ENCODE measurements around the gene LRCOL1.

LRCOL1 gene

DNA sequence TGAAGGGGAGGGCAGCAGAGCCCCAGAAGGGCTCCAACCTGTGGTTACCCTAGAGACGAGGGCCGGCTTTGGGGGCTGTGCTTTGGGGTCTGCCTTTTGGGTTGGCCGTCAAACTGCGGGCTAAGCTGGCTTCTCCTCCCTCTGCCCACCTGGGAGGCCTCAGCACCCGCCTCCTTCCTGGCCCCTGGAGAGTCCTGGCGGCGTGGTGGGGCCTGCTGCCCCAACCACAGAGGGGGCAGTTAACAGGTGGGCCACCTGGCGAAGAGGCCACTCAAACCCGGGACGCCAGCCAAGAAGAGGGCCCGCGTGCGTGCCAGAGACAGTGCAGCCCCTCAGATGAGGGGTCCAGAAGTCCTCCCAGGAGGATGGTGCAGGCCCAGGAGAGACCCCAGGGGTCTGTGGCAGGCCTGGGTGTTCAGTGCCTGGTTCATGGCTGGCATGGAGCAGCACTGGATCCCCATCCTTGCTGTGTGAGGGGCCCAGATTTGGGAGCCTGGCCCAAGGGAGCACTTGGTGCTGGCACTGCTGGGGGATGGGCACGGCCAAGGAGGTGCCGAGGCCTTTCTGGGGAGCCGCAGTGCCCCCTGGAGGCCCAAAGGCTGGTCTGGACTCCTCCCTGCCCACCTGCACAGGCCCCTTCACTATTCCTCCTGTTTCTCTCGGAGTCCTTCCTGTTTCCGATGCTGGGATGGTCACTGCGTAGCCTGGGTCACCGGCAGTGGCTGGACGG lies 48.8 kb downstream of the LRCOL1 start:
- no peak for DNase-seq

DNA sequence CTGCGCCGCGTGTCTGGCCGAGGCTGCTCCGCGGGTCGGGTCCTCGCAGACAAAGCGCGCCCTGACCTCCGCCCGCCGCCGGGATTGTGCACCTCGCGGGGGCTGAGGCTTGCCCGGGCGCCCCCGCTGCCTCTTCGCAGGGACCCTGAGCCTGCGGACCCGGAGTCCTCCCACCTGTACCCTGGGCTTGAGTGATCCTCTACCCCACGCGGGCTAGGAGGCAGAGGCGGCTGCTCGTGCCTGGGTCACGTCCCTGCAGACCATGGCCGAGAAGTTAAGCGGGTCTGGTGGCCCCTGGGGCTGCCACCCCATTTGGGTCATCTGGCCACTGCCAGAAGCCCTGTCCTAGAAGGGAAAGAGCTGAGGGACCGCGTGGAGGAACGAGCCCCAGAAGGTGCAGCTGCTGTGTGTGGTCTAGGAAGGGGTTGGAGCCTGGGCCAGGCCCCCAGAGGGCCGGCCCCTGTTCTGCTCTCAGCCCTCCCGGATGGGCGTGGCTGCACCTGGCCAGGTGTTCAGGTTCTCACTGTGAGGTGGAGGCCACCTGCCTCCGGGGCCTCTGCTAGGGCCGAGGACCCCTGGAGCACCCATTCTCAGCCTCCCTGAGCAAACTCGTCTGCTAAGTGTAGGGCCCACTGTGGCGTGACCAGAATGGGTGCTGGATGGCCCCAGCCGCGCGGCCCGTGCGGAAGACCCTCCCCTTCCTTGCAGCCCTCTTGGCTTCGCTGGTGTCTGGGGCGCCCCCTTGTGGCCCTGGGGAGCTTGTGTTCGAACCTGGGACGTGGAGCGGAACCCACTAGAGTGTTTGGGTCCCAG lies 49.6 kb downstream of the LRCOL1 start:
- no peak for DNase-seq

GRCh38 chr12:132560364-132560613 lies 50.1 kb downstream of the LRCOL1 start:
- DNase-seq = no peak

DNA sequence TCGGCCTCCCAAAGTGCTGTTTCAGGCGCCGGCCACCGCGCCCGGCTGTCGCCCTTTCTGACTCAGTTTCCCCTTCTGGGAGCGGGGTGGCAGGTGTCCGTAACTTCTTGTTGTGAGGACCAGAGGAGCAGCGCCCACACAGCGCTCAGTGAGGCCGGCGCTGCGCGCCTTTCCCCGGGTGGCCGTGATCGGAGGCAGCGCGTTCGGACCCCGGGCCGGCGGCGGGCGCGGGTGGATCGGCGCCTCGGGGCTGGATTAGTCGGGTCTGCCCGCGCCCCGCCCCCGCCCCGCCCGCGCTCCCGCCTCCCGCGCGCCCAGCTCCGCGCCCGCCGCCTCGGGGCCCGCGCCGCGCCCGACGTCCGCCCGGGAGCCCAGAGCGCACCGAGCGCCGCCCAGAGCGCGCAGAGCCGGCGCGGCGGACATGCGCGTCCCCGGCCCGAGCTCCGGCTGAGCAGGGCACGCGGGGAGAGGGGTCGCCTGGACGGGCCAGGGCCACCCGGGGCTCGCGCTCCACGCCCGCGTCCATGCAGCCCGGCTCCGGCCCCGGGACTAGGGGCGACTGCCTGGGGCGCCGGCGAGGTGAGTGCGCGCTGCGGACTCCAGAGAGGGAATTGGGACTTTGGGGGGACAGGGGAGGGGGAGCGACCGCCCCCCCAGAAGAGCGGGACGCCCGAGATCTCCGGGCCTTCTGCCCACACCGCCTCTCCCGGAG lies 50.6 kb downstream of the LRCOL1 start:
- DNase-seq = no peak

DNA sequence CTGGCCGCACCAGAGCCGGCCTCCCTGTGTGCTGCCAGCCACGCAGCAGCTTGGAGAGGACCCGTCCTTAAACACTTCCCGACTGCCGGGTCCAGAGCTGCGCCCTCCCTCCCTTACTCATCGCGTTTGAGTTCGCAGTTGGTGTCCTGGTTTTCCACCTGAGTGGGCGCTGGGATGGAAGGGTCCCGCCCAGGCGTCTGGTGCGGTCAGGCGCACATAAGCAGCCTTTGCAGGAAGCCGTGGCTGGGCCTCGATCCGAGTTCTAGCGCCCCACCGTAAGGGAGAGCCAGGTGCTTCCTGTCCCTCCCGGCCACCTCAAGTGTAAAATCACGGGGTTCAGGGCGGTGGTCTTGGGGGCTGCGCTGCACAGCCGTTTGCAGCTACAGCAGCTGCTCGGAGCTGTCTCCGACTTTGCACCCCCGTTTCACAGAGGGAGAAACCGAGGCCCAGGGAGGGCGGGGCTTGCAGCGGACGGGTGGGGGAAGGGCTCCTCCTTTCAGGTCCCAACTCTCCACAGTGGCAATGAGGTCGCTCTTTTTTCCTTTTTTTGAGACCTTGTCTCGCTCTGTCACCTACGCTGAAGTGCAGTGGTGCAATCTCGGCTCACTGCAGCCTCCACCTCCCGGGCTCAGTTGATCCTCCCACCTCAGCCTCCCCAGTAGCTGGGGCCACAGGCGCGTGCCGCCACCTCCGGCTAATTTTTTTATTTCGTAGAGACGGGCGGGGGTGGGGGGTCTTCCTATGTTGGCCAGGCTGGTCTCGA lies 51.3 kb downstream of the LRCOL1 start:
- no peak for DNase-seq

DNA sequence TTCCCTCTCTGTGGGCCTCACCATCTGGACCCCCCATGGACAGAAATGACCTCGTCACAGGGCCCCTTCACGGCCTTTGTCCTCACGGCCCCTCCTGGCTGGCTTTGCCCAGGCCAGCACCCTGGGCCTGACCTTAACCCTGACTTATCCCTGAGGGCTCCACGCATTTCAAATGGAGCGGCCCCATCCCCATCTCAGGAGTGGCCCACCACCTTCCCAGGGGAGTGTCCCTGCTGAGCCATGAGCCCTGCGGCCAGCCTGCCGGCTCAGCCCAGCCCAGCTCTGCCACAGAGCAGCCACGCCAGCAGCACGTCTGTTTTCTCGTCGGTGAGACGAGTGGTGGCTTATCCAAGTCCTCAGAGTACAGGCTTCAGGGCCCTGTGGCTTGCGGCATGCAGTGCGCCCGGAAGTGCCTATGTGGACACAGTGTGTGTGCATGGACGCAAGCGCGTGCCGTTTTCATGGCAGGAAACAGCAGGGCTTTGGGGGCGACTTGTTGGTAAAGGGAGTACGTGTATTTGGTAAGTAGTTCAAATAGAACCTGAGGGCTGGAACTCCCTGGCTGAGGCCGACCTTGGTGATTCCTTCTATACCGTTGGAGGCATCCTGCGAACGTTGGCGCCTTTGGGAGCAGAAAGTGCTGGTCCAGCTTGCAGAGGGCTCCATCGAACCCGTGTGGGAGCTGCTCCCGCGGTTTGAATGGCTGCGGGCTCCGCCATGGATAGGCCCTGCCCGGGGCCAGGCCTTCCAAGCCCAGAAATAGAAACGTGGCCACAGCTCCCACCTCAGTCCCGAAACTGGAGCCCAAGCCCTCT lies 52.1 kb downstream of the LRCOL1 start:
- DNase-seq = no peak

GRCh38 chr12:132557291-132558015 lies 52.9 kb downstream of the LRCOL1 start:
- no peak for DNase-seq

DNA sequence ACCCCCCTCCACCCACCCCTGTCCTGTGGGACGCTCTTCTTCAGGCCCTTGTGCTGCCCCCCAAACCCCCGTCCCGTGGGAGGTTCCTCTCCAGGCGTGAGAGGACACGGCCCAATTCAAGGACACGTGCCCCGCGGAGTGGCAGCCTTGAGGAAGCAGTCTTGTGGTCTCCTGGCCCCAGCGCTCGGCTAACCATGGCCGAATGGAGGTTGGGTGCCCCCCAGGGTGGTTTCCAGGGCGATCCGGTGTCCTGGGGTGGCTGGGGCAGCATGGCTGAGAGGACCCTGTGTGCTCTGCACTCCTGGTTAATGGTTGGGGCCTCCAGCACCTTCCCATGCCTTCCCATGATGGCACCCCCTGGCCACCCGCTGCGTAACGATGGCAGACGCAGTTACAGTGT lies 53.6 kb downstream of the LRCOL1 start:
- no peak for DNase-seq

- no peak for DNase-seq
Observed at GRCh38 chr12:132556216-132556615, 54.2 kb downstream of the LRCOL1 start.

GRCh38 chr12:132555686-132556085 lies 54.7 kb downstream of the LRCOL1 start:
- no peak for DNase-seq

GRCh38 chr12:132554845-132555630 lies 55.3 kb downstream of the LRCOL1 start:
- DNase-seq = no peak
